HG03460 (cell line): ENCODE data around the gene MARVELD3.
"Not testable (repeated sequence)": the region's sequence is repeated elsewhere in the genome, so short reads cannot be mapped to it uniquely, and the experiment has no call there.

ENCODE experiments used
- ATAC-seq: cut with Tn5 transposase; IDR thresholded peaks from one replicate; pipeline ENCODE4 v1.9.1; 2021; ENCODE audit not compliant: unreplicated experiment

The MARVELD3 gene

GRCh38 chr16:71626018-71626857, at the start of gene MARVELD3:
Gene MARVELD3 (plus strand): TSS chr16:71626184. CDS start chr16:71626230, 46 bp downstream.
- ATAC-seq, result no peak

- no peak for ATAC-seq
Observed at GRCh38 chr16:71576971-71577370, 49.0 kb upstream of the MARVELD3 start, which contains the start of gene TAT. Gene TAT (minus strand): TSS chr16:71577092. CDS start chr16:71576415, 677 bp downstream.

GRCh38 chr16:71582553-71582848, 43.5 kb upstream of the MARVELD3 start:
- ATAC-seq, result not testable (repeated sequence)

GRCh38 chr16:71584543-71585317, 41.3 kb upstream of the MARVELD3 start:
- no peak for ATAC-seq

- no peak for ATAC-seq
Observed at GRCh38 chr16:71585318-71585703, 40.7 kb upstream of the MARVELD3 start.

- not testable (repeated sequence) for ATAC-seq
Observed at GRCh38 chr16:71589334-71589733, 36.6 kb upstream of the MARVELD3 start.

GRCh38 chr16:71590071-71590470, 35.9 kb upstream of the MARVELD3 start:
- not testable (repeated sequence) for ATAC-seq

GRCh38 chr16:71590584-71590983, 35.4 kb upstream of the MARVELD3 start:
- ATAC-seq, result no peak

- no peak for ATAC-seq
Observed at GRCh38 chr16:71591917-71592316, 34.1 kb upstream of the MARVELD3 start.

GRCh38 chr16:71593048-71593999, 32.7 kb upstream of the MARVELD3 start:
- ATAC-seq, result no peak

GRCh38 chr16:71594000-71594646, 31.9 kb upstream of the MARVELD3 start:
- ATAC-seq, result no peak

GRCh38 chr16:71595340-71595826, 30.6 kb upstream of the MARVELD3 start:
- ATAC-seq, result not testable (repeated sequence)

- not testable (repeated sequence) for ATAC-seq
Observed at GRCh38 chr16:71598426-71598825, 27.6 kb upstream of the MARVELD3 start.

GRCh38 chr16:71600822-71601221, 25.2 kb upstream of the MARVELD3 start:
- no peak for ATAC-seq

GRCh38 chr16:71609066-71609465, 16.9 kb upstream of the MARVELD3 start:
- ATAC-seq, result no peak

GRCh38 chr16:71610447-71610846, 15.5 kb upstream of the MARVELD3 start:
- ATAC-seq, result no peak

- peak; percentile 38 for ATAC-seq
Observed at GRCh38 chr16:71610936-71611871, 14.8 kb upstream of the MARVELD3 start.

GRCh38 chr16:71614956-71615355, 11.0 kb upstream of the MARVELD3 start:
- not testable (repeated sequence) for ATAC-seq

- ATAC-seq, result no peak
Observed at GRCh38 chr16:71618429-71618828, 7.6 kb upstream of the MARVELD3 start.
